NCI-H2171 treated with DMSO at 0.1 percent for 48 hours (cell line): ENCODE data around the gene TRAP1.
"Not testable (repeated sequence)": the region's sequence is repeated elsewhere in the genome, so short reads cannot be mapped to it uniquely, and the experiment has no call there.

Experiments used
- DNase-seq: peaks from one replicate; lab custom pipeline; 2025; lab: John Stamatoyannopoulos, UW

TRAP1 gene

GRCh38 chr16:3611146-3611975, 106.0 kb downstream of the TRAP1 start, which contains the start of gene SLX4:
TSS of gene SLX4 (minus strand) at chr16:3611606. CDS start at chr16:3608964, 2,642 bp downstream.
- peak; percentile 89 for DNase-seq

GRCh38 chr16:3610698-3611145, 106.6 kb downstream of the TRAP1 start:
- DNase-seq = no peak

GRCh38 chr16:3609895-3610697, 107.2 kb downstream of the TRAP1 start:
- no peak for DNase-seq

- DNase-seq = not testable (repeated sequence)
These were observed 108.3 kb downstream of the TRAP1 start for GRCh38 chr16:3608976-3609375.

DNA sequence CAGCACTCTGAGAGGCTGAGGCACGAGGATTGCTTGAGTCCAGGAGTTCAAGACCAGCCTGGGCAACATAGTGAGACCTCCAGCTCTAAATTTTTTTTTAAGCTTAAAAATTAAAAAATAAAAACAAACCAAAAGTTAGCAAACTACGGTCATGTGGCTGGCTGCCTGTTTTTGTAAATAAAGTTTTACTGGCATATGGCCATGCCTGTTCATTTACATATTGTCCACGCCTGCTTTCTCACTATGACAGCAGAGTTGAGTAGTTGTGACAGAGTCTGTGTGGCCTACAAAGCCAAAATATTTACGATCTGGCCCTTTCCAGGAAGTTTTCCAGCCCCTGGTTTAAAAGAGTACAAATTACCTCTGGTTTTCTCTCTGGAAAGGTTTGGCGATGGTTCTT, 109.3 kb downstream of the TRAP1 start:
- DNase-seq = no peak
